ENCODE results near the gene GBGT1. TPM values are rescaled to one million over a fixed set of nuclear protein-coding genes. Genes with fewer than 3 reads are reported as not detected.

Gene GBGT1
- total and polyA plus RNA-seq, 9 of the 15 experiments (the other 6 are each of a cell fraction or from before 2014, with no cell fraction given): 0.55 to 25.8 (median 13.7) TPM

- TF ChIP-seq RAD21 (CRISPR knock-in tag; conservative IDR thresholded peaks at IDR 0.05 in 1 of 2, IDR thresholded peaks at IDR 0.05 in 1 of 2) (no peak; a peak in 1 of 4 replicates), LEF1 (IDR thresholded peaks at IDR 0.05) (no peak), ZNF263 (CRISPR knock-in tag; IDR thresholded peaks at IDR 0.05; ENCODE audit: borderline replicate concordance) (peak; percentile 69; the same call in 1 of the 2 replicates), ZNF583 (CRISPR knock-in tag; IDR thresholded peaks at IDR 0.05) (peak; percentile 95), ZNF444 (CRISPR knock-in tag; IDR thresholded peaks at IDR 0.05) (no peak), GTF3C2 (IDR thresholded peaks at IDR 0.05; ENCODE audit: borderline replicate concordance, extremely low read depth, insufficient read length) (no peak), ZNF280B (CRISPR knock-in tag; IDR thresholded peaks at IDR 0.05) (no peak), MEF2D (tag; conservative IDR thresholded peaks at IDR 0.05; ENCODE audit: low read depth) (no peak), RBM34 (IDR thresholded peaks at IDR 0.05; ENCODE audit: borderline replicate concordance, insufficient read depth, low read length) (no peak), ELK1 (CRISPR knock-in tag; IDR thresholded peaks at IDR 0.05) (no peak), LCOR (CRISPR knock-in tag; IDR thresholded peaks at IDR 0.05) (peak; percentile 51; the same call in 1 of the 2 replicates), MIER1 (IDR thresholded peaks at IDR 0.05; ENCODE audit: low read depth) (no peak), MXI1 (IDR thresholded peaks at IDR 0.05; ENCODE audit: low read depth, low read length) (peak; percentile 93), TARDBP (IDR thresholded peaks at IDR 0.05) (no peak; the same call in 1 of the 2 replicates), CBX2 (IDR thresholded peaks at IDR 0.05; ENCODE audit: insufficient read depth, low read length, poor library complexity, severe bottlenecking) (no peak), FOXM1 (IDR thresholded peaks at IDR 0.05; ENCODE audit: low read depth) (no peak), FOXM1 (CRISPR knock-in tag; IDR thresholded peaks at IDR 0.05; ENCODE audit: low read depth) (no peak; the same call in 1 of the 2 replicates), ZNF140 (CRISPR knock-in tag; IDR thresholded peaks at IDR 0.05) (no peak), ZBTB12 (CRISPR knock-in tag; IDR thresholded peaks at IDR 0.05) (0 out of 2 replicates have a peak, but pooled peaks have one; percentile 55)
Measured at GRCh38 chr9:133149130-133150015, 14.3 kb downstream of the GBGT1 start (continued).

Data from K562 (cell line).